ENCODE results near the gene PPIA. TPM values are rescaled to one million over a fixed set of nuclear protein-coding genes. Genes with fewer than 3 reads are reported as not detected.
A peak's percentile ranks its signal among the peaks of the same experiment; 100 is the strongest.

The PPIA gene
- total RNA-seq, 4 donors from 2014 or later = 631 to 1,290 (median 820) TPM

GRCh38 chr7:44757739-44758138, 38.7 kb upstream of the PPIA start:
- no peak overlapping the region for H3K27ac ChIP-seq
- peaks cover 0 to 20% (median 0%) of the 10 kb centered on the region in 4 donors for H3K36me3 ChIP-seq
- TF ChIP-seq CTCF (IDR thresholded peaks at IDR 0.05) = no peak
- no peak for TF ChIP-seq POLR2AphosphoS5 (IDR thresholded peaks at IDR 0.05)
- no peak for TF ChIP-seq EP300 (IDR thresholded peaks at IDR 0.05; ENCODE audit: low read depth)
- no peak for TF ChIP-seq POLR2A (IDR thresholded peaks at IDR 0.05)
- no peaks in the 10 kb centered on the region for H3K9me3 ChIP-seq
- whole genome bisulfite sequencing, 2 donors (ENCODE audit: low coverage in 1 of 2) = 86% methylated on average over 7 of the region's 7 CpGs; no CpG with 5 or more reads in 1 of the 2 donors
- intact Hi-C loops (cut with DNase I; ENCODE audit: low total_unique reads) (no loop called here), in situ Hi-C loops (cut with MboI; ENCODE audit: low pct_ligation_motif_present in 1 of 4, low pct_unique_long_range_greater_than_20kb in 1 of 4, low sequenced_read_pairs in 3 of 4) (loop anchor here in 3 of 4 donors (10.0 to 25.0 kb wide), 2 partner anchors 163 to 170 kb away; partner anchors contain the start of gene TMED4 (in 2 of the 3))
- peaks cover 9 to 43% (median 29%) of the 10 kb centered on the region in 4 donors for H3K4me1 ChIP-seq
- H3K27me3 ChIP-seq = no peaks in the 10 kb centered on the region
- H3K4me3 ChIP-seq = no peak overlapping the region
- no peak for DNase-seq

GRCh38 chr7:44759246-44759645, 37.2 kb upstream of the PPIA start:
- Histone ChIP-seq H3K36me3 (peaks cover 0 to 35% (median 2%) of the 10 kb centered on the region in 4 donors), H3K27ac (no peak overlapping the region), H3K4me1 (peaks cover 9 to 39% (median 29%) of the 10 kb centered on the region in 4 donors), H3K27me3 (no peaks in the 10 kb centered on the region), H3K4me3 (no peak overlapping the region), H3K9me3 (no peaks in the 10 kb centered on the region)
- 85 to 100% methylated on average over 1 to 5 of the region's 9 CpGs for WGBS, 2 donors (ENCODE audit: low coverage in 1 of 2)
- no peak for TF ChIP-seq CTCF (IDR thresholded peaks at IDR 0.05)
- TF ChIP-seq POLR2AphosphoS5 (IDR thresholded peaks at IDR 0.05) = no peak
- TF ChIP-seq EP300 (IDR thresholded peaks at IDR 0.05; ENCODE audit: low read depth) = no peak
- TF ChIP-seq POLR2A (IDR thresholded peaks at IDR 0.05) = no peak
- in situ Hi-C loops (cut with MboI; ENCODE audit: low pct_ligation_motif_present in 1 of 4, low pct_unique_long_range_greater_than_20kb in 1 of 4, low sequenced_read_pairs in 3 of 4) (loop anchor here in 3 of 4 donors (10.0 to 25.0 kb wide), 2 partner anchors 164 to 172 kb away; partner anchors contain the start of gene TMED4 (in 2 of the 3)), intact Hi-C loops (cut with DNase I; ENCODE audit: low total_unique reads) (no loop called here)
- DNase-seq = no peak

GRCh38 chr7:44760034-44760580, 36.4 kb upstream of the PPIA start:
- Histone ChIP-seq H3K36me3 (peaks cover 0 to 44% (median 4%) of the 10 kb centered on the region in 4 donors), H3K27ac (no peak overlapping the region), H3K9me3 (no peaks in the 10 kb centered on the region), H3K4me1 (peaks cover 9 to 31% (median 24%) of the 10 kb centered on the region in 4 donors), H3K27me3 (no peaks in the 10 kb centered on the region), H3K4me3 (no peak overlapping the region)
- intact Hi-C loops (cut with DNase I; ENCODE audit: low total_unique reads) = no loop called here
- 91% methylated on average over 18 of the region's 18 CpGs; no CpG with 5 or more reads in 1 of the 2 donors for WGBS, 2 donors (ENCODE audit: low coverage in 1 of 2)
- in situ Hi-C loops (cut with MboI; ENCODE audit: low pct_ligation_motif_present in 1 of 4, low pct_unique_long_range_greater_than_20kb in 1 of 4, low sequenced_read_pairs in 3 of 4) = loop anchor here in 2 of 4 donors (25.0 kb wide), 1 partner anchor 173 kb away; the partner anchor contains the start of gene TMED4 (in 2 of the 2)
- TF ChIP-seq CTCF (IDR thresholded peaks at IDR 0.05) = no peak
- TF ChIP-seq EP300 (IDR thresholded peaks at IDR 0.05; ENCODE audit: low read depth) = no peak
- TF ChIP-seq POLR2AphosphoS5 (IDR thresholded peaks at IDR 0.05) = no peak
- no peak for TF ChIP-seq POLR2A (IDR thresholded peaks at IDR 0.05)
- no peak for DNase-seq

GRCh38 chr7:44761207-44762161, 35.0 kb upstream of the PPIA start:
- no peaks in the 10 kb centered on the region for H3K9me3 ChIP-seq
- peaks cover 0 to 57% (median 7%) of the 10 kb centered on the region in 4 donors for H3K36me3 ChIP-seq
- WGBS, 2 donors (ENCODE audit: low coverage in 1 of 2) = 40 to 66% methylated on average over 1 to 41 of the region's 48 CpGs
- peak overlapping the region; percentile 51 to 75 (median 66) for H3K27ac ChIP-seq
- TF ChIP-seq CTCF (IDR thresholded peaks at IDR 0.05) = no peak
- peak in 2 of 3 donors; percentile 21 to 53 for TF ChIP-seq POLR2AphosphoS5 (IDR thresholded peaks at IDR 0.05)
- no peak for TF ChIP-seq EP300 (IDR thresholded peaks at IDR 0.05; ENCODE audit: low read depth)
- TF ChIP-seq POLR2A (IDR thresholded peaks at IDR 0.05) = no peak
- no peaks in the 10 kb centered on the region for H3K27me3 ChIP-seq
- peaks cover 0 to 19% (median 14%) of the 10 kb centered on the region in 4 donors for H3K4me1 ChIP-seq
- in situ Hi-C loops (cut with MboI; ENCODE audit: low pct_ligation_motif_present in 1 of 4, low pct_unique_long_range_greater_than_20kb in 1 of 4, low sequenced_read_pairs in 3 of 4) = loop anchor here in 2 of 4 donors (25.0 kb wide), 1 partner anchor 174 kb away; the partner anchor contains the start of gene TMED4 (in 2 of the 2)
- peak; percentile 89 for DNase-seq
- H3K4me3 ChIP-seq = no peak overlapping the region
- intact Hi-C loops (cut with DNase I; ENCODE audit: low total_unique reads) = no loop called here

All from transverse colon (tissue), 4 donors.